Activated naive CD8-positive, alpha-beta T cell (primary cell): ENCODE results near the gene THBS1.

ENCODE experiments used
- H3K27ac Mint-ChIP-seq: one replicate; pipeline ENCODE4 v1.8.0; 2021; ENCODE audit warnings: mixed read lengths
- H3K27me3 Mint-ChIP-seq: one replicate; pipeline ENCODE4 v1.8.0; 2021; ENCODE audit warnings: mixed read lengths
- H3K36me3 Mint-ChIP-seq: one replicate; pipeline ENCODE4 v1.8.0; 2021; ENCODE audit warnings: mixed read lengths
- H3K4me1 Mint-ChIP-seq: one replicate; pipeline ENCODE4 v1.8.0; 2021; ENCODE audit warnings: low read depth, mixed read lengths
- H3K4me3 Mint-ChIP-seq: one replicate; pipeline ENCODE4 v1.8.0; 2021; ENCODE audit warnings: mild to moderate bottlenecking, mixed read lengths
- H3K9me3 Mint-ChIP-seq: one replicate; pipeline ENCODE4 v1.8.0; 2021; ENCODE audit warnings: low read depth, mixed read lengths

The THBS1 gene

GRCh38 chr15:39642011-39642640, 61.2 kb downstream of the THBS1 start:
- Mint-ChIP-seq H3K36me3 (no peaks in the 10 kb centered on the region), H3K4me3 (no peak overlapping the region), H3K4me1 (peaks cover 20% of the 10 kb centered on the region), H3K27ac (no peak overlapping the region), H3K27me3 (peaks cover 3% of the 10 kb centered on the region), H3K9me3 (no peaks in the 10 kb centered on the region)

- H3K27me3 Mint-ChIP-seq: no peaks in the 10 kb centered on the region
- H3K4me3 Mint-ChIP-seq: no peak overlapping the region
- peaks cover 20% of the 10 kb centered on the region for H3K4me1 Mint-ChIP-seq
- H3K9me3 Mint-ChIP-seq: no peaks in the 10 kb centered on the region
- H3K27ac Mint-ChIP-seq: peak overlapping the region; percentile 16
- no peaks in the 10 kb centered on the region for H3K36me3 Mint-ChIP-seq
These were observed 62.8 kb downstream of the THBS1 start for GRCh38 chr15:39643727-39644126.

- no peak overlapping the region for H3K27ac Mint-ChIP-seq
- H3K4me1 Mint-ChIP-seq: peaks cover 20% of the 10 kb centered on the region
- no peaks in the 10 kb centered on the region for H3K36me3 Mint-ChIP-seq
- H3K9me3 Mint-ChIP-seq: no peaks in the 10 kb centered on the region
- H3K27me3 Mint-ChIP-seq: no peaks in the 10 kb centered on the region
- no peak overlapping the region for H3K4me3 Mint-ChIP-seq
These were observed 63.3 kb downstream of the THBS1 start for GRCh38 chr15:39644136-39644535.

- no peak overlapping the region for H3K4me3 Mint-ChIP-seq
- no peaks in the 10 kb centered on the region for H3K9me3 Mint-ChIP-seq
- no peaks in the 10 kb centered on the region for H3K36me3 Mint-ChIP-seq
These were observed 64.5 kb downstream of the THBS1 start for GRCh38 chr15:39645138-39645975.

GRCh38 chr15:39645976-39646257, 65.0 kb downstream of the THBS1 start:
- no peaks in the 10 kb centered on the region for H3K27me3 Mint-ChIP-seq
- H3K4me1 Mint-ChIP-seq: peaks cover 17% of the 10 kb centered on the region
- no peak overlapping the region for H3K4me3 Mint-ChIP-seq

More at GRCh38 chr15:39645138-39645975, 64.5 kb downstream of the THBS1 start:
- Mint-ChIP-seq H3K4me1 (peaks cover 20% of the 10 kb centered on the region), H3K27me3 (no peaks in the 10 kb centered on the region), H3K27ac (no peak overlapping the region)

GRCh38 chr15:39646425-39646824, 65.5 kb downstream of the THBS1 start:
- Mint-ChIP-seq H3K4me1 (peaks cover 14% of the 10 kb centered on the region), H3K4me3 (no peak overlapping the region), H3K36me3 (no peaks in the 10 kb centered on the region), H3K27me3 (no peaks in the 10 kb centered on the region), H3K27ac (no peak overlapping the region), H3K9me3 (no peaks in the 10 kb centered on the region)

More at GRCh38 chr15:39645976-39646257, 65.0 kb downstream of the THBS1 start:
- Mint-ChIP-seq H3K36me3 (no peaks in the 10 kb centered on the region), H3K27ac (no peak overlapping the region), H3K9me3 (no peaks in the 10 kb centered on the region)
